VCaP (cell line): ENCODE results near the gene TREX2.

Source experiments
- H3K27ac ChIP-seq: fragments of 450-650 bp; 2 replicates; pipeline ENCODE4 v1.5.1; 2017
- TF ChIP-seq, protein P1 (sequence below): fragments of 450-650 bp; conservative IDR thresholded peaks from 2 replicates; pipeline ENCODE4 v1.5.1; 2017; ENCODE audit warnings: mild to moderate bottlenecking, moderate library complexity

Gene TREX2

DNA sequence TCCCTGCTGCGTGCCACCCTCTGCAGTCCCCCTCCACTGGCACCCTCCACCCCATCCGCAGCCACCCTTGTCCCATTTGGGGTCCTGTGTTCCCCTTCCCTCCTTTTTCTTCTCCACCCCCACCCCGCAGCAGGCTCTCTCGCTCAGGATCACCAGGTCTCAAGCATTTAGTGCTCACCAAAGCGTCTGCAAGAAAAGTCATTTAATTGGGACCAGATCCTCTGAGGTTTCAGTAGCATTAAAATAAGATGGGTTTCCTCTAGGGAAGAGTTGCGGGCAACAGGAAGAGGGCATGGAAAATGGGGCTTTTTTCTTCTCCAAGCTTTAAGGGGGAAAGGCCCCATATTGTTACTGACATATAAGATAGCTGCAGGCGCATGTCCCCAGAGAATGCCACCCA is 29.4 kb upstream of the TREX2 start:
- H3K27ac ChIP-seq, result peak overlapping the region; percentile 41; the same call in 1 of the 2 replicates
- TF ChIP-seq, protein P1, sequence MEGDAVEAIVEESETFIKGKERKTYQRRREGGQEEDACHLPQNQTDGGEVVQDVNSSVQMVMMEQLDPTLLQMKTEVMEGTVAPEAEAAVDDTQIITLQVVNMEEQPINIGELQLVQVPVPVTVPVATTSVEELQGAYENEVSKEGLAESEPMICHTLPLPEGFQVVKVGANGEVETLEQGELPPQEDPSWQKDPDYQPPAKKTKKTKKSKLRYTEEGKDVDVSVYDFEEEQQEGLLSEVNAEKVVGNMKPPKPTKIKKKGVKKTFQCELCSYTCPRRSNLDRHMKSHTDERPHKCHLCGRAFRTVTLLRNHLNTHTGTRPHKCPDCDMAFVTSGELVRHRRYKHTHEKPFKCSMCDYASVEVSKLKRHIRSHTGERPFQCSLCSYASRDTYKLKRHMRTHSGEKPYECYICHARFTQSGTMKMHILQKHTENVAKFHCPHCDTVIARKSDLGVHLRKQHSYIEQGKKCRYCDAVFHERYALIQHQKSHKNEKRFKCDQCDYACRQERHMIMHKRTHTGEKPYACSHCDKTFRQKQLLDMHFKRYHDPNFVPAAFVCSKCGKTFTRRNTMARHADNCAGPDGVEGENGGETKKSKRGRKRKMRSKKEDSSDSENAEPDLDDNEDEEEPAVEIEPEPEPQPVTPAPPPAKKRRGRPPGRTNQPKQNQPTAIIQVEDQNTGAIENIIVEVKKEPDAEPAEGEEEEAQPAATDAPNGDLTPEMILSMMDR, result no peak

DNA sequence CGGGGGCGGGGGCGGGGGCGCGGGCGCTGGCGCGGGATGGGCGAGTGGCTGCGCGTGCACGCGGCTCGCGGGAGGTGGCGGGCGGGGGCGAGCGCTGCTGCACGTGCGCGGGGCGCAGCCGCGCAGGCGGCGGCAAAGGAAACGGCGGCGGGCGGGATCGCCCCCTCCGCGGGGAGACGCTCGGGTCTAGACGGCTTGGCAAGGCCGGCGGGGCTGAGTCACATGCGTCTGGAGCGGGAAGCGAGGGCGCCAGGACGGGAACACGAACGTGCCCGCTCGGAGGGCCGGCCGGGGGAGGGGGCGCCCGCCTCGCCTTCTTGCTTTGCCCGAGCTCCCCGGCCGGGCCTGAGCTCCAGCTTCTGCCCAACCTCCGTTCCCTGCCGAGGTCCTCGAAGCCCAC is 28.9 kb upstream of the TREX2 start:
- H3K27ac ChIP-seq, result peak overlapping the region; percentile 41; the same call in 1 of the 2 replicates
- TF ChIP-seq, protein P1, result no peak

DNA sequence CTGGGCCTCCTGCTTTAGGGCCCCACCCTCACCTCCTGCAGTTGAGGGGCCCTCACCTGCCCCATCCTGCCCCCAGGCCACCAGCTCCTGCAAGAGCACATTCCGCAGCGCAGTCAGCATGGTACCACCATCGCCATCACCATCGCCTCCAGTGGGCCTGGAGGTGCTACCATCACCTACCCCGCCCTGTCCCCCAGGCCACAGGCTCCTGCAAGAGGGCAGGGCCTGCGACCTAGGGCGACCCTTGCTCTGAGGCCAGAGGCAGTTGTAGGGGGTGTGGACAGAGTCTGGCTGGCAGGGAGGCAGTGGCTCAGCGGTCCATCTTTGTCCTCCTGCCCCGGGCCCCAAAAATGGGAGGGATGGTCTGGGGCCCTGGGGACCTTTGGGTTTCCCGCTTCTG is 28.4 kb upstream of the TREX2 start:
- TF ChIP-seq, protein P1, result no peak

DNA sequence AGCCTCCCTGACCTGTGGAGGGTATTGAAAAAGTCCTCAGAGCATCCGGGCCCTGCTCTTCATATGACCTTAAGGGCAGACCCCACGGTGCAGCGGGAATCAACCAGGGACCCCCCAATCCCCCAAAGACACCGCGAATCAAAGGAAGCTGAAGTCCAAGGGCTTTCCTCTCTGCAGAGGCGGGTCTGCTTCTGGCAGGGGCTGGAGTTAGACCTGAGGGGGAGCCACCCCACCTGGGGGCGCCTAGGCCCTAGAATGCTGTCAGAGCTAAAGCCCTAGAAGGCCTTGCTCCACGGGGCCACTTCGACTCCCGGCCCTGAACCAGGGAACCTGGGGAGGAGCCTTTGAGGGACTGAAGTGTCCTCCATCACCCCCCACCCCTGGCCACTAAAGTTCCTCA is 27.3 kb upstream of the TREX2 start:
- TF ChIP-seq, protein P1, result no peak
- H3K27ac ChIP-seq, result no peak overlapping the region

More for the DNA sequence above, 28.4 kb upstream of the TREX2 start:
- no peak overlapping the region; the same call in 1 of the 2 replicates for H3K27ac ChIP-seq

DNA sequence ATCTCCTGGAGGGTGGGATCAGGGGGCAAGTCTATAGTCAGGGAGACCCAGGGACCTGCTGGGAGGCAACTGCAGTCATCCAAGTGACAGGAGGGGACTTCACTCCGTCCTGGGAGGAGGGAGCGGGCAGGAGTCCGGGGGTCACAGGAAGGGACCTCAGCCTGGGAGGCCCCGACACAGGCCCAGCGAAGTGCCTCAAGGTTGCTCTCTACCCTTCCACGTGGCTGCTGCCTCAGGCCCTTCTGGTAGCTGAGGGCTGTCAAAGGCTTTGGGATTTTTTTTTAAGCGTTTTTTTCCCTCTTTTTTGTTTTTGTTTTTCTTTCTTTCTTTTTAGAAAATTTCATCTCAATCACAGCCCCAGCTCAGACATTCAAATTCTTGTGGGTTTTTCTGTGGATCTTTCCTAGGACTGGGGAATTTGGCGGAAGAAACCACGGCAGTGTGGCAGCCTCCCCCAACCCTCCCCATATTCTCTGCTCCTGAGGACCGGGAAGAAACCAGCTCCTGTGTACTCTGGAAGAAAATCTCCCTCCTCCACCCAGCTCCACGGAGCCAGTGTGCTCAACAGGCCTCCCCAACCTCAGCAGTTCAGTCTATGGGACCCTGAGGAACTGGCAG is 25.9 kb upstream of the TREX2 start:
- TF ChIP-seq, protein P1, result no peak
- H3K27ac ChIP-seq, result no peak overlapping the region

DNA sequence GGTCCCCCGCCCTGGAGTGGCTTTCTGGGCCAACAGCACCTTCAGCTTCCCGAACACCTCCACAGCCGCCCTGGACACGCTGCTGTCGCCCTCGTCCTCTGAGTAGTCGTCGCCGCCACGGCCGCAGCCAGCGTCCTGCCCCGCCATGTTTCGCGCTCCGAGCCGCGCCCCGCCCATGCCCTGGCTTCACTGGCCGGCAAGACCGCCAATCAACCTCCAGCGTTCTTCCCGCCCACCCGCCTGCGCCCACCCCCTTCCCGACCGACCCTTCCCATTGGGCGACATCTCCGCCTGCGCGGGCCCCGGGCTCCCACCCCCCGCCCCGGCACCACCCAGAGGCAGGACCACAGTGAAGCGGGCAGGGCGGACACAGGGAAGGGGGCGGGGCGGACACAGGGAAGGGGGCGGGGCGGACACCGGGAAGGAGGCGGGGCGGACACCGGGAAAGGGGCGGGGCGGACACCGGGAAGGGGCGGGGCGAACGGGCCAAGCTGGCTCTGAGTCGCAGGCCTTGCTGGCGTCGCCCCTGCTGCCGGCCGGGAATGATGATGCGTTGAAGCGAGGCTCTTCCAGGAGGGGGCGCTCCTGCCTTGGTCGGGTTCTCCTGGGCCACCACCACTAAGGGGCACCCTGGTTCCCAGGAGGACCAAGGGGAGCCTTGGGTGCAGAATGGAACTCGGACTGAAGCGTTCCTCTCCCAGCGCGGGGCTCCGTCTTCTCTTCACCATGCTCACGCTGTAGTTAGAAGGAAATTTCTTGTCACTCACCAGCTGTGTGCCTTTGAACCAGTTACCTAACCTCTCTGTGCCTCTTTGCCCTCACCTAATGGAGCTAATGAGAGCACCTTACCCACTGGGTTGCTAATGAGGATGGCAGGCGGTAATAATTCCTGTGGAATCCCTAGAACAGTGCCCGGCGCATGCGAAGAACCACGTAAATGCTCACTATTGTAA is 24.8 kb upstream of the TREX2 start, which contains the start of gene HAUS7:
TSS of gene HAUS7 (minus strand) at position 166 of the 953 bp plus-strand sequence. CDS start at position 147, 19 bp downstream.
- TF ChIP-seq, protein P1, result peak; percentile 75
- H3K27ac ChIP-seq, result peak within 1 kb of the TSS; percentile 60; the same call in 1 of the 2 replicates

DNA sequence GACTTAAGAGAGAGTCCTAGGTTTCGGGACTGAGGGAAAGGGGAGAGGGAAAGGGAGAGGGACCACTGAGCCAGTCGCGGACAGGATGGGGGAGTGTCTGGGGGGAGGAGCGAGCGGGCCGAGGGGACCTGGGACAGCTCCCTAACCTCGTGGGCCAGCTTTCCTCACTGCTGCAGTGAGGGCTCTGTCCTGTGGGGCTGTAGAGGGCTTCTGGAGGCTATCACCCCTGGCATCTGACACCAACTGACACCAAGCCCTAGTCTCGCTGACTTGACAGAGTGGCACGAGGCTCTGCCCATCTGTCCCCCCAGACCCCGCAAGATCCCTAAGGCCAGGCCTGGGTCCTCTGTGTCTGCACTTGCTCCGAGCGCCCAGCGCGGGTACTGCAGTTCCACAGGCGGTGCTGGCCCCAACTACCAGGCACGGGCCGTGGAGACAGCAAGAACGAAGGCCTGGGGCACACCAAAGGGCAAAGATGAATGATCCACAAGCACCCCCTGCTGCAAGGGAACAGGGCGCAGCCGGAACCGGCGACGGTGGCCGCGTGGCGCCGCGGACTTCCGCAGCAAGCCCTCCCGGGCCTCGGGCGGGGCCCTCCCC is 24.1 kb upstream of the TREX2 start:
- TF ChIP-seq, protein P1, result no peak
- peak overlapping the region; percentile 60; the same call in 1 of the 2 replicates for H3K27ac ChIP-seq
